ENCODE results near the gene CDK12.
"Not testable (repeated sequence)": the region's sequence is repeated elsewhere in the genome, so short reads cannot be mapped to it uniquely, and the experiment has no call there.

The CDK12 gene

DNA sequence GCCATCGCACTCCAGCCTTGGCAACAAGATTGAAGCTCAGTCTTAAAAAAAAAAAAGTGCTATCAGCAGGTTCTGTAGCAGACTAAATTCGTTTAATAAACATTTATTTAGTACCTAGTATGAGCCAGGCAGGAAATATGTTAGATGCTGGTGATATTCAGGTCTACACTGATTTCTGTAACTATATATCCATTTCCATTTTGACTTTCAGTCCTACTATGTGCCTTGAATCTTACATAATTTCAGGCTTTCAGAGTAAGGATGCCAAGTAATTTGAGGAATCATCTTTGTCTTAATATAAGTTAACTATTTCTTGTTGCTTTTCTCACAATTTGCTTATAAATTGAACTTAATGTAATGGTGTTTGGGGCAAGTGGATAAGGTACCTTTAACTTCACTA, 46.2 kb downstream of the CDK12 start:
- DNase-seq (ENCODE audit: low spot score), result no peak

DNA sequence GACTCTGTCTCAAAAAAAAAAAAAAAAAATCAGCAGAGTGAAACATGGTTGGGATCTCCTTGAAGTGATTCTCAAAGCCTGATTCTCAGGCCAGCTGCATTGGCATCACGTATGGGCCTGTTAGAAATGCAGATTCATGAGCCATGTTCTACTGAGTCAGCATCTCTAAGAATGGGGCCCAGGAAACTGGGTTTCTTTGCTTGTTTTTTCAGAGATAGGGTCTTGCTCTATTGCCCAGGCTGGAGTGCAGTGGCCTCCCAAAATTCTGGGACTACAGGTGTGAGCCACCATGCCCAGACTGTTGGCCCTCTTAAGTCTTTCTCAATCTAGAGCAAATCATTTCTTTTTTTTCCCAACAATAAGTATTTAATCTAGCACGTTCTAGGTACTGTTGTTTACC, 47.7 kb downstream of the CDK12 start:
- no peak for DNase-seq (ENCODE audit: low spot score)

- no peak for DNase-seq (ENCODE audit: low spot score)
Observed at GRCh38 chr17:39513309-39513708, 52.0 kb downstream of the CDK12 start.

DNA sequence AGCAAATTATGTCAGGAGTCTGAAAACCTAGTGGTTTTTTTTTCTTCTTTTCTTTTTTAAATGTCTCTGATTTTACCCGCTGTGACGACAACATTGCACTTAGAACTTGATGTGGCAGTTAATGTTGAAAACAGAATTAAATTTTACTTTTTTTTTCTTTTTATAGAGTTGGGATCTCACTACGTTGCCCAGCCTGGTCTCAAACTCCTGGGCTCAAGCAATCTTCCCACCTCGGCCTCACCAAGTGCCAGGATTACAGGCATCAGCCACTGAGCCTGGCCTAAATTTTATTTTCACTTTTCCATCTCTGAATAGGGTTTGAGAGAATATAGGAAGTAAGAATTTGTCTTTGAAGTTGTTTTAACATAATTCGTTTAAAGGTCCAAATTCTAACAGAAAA, 52.6 kb downstream of the CDK12 start:
- no peak for DNase-seq (ENCODE audit: low spot score)

GRCh38 chr17:39517224-39517623, 55.9 kb downstream of the CDK12 start:
- no peak for DNase-seq (ENCODE audit: low spot score)

DNA sequence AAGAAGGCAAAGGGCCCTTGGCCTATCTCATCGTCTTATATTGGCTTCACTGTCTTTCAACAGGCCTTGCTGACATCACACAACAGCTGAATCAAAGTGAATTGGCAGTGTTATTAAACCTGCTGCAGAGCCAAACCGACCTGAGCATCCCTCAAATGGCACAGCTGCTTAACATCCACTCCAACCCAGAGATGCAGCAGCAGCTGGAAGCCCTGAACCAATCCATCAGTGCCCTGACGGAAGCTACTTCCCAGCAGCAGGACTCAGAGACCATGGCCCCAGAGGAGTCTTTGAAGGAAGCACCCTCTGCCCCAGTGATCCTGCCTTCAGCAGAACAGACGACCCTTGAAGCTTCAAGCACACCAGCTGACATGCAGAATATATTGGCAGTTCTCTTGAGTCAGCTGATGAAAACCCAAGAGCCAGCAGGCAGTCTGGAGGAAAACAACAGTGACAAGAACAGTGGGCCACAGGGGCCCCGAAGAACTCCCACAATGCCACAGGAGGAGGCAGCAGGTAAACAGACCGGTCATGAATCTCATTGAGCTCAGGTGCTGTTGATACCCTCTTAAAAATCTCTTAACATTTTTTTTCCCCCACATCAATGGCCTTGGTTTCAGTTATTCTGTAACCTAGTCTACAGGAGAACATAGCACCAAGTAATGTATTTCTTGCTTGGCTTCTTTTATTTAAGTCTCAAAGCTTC, 64.7 kb downstream of the CDK12 start:
- DNase-seq (ENCODE audit: low spot score), result no peak

- peak; percentile 10 for DNase-seq (ENCODE audit: low spot score)
Observed at GRCh38 chr17:39527220-39527813, 66.0 kb downstream of the CDK12 start.

- DNase-seq (ENCODE audit: low spot score), result no peak
Observed at GRCh38 chr17:39529455-39529854, 68.2 kb downstream of the CDK12 start.

DNA sequence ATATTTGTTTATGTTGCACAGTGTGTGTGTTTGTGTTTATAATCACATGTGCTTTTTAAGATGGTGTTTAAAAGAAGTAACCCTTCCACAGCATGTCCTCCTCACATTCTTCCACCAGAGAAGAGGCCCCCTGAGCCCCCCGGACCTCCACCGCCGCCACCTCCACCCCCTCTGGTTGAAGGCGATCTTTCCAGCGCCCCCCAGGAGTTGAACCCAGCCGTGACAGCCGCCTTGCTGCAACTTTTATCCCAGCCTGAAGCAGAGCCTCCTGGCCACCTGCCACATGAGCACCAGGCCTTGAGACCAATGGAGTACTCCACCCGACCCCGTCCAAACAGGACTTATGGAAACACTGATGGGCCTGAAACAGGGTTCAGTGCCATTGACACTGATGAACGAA, 69.2 kb downstream of the CDK12 start:
- no peak for DNase-seq (ENCODE audit: low spot score)

- DNase-seq (ENCODE audit: low spot score), result no peak
Observed at GRCh38 chr17:39531252-39531651, 70.0 kb downstream of the CDK12 start.

DNA sequence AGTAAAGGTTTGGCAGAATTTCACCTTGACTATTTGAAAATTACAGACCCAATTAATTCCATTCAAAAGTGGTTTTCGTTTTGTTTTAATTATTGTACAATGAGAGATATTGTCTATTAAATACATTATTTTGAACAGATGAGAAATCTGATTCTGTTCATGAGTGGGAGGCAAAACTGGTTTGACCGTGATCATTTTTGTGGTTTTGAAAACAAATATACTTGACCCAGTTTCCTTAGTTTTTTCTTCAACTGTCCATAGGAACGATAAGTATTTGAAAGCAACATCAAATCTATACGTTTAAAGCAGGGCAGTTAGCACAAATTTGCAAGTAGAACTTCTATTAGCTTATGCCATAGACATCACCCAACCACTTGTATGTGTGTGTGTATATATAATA, 72.6 kb downstream of the CDK12 start:
- DNase-seq (ENCODE audit: low spot score), result no peak

GRCh38 chr17:39534768-39535405, 73.6 kb downstream of the CDK12 start:
- no peak for DNase-seq (ENCODE audit: low spot score)

DNA sequence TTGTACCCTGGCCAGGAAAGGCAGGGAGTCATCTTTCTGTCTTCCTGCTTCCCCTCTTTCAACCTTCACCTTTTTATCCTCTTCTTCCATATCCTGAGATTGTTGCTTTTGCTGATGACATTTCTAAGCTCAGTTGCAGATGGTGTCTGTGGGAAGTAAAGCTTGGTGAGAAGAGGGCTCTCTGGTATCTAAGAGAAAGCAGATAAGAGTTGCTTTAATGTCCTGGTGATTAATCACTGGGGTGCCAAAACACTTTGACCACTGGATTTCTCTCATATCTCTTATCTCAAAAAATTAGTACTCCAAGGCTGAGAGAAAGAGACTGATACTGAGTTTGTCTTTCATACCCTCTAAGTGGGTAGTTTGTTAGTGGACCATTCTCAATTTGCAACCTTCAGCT, 75.2 kb downstream of the CDK12 start:
- no peak for DNase-seq (ENCODE audit: low spot score)

DNA sequence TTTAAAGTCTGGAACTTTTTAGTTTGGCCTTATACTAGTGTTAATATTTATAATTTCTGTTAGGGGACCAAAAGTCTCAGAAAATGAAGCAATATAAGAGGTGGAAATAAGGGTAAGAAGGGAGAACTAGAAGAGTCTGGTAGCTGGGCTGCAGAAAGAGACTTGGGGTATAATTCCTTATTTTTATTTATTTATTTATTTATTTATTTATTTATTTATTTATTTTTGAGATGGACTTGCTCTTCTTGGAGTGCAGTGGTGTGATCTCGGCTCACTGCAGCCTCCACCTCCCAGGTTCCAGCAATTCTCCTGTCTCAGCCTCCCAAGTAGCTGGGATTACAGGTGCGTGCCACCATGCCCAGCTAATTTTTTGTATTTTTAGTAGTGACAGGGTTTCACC, 76.1 kb downstream of the CDK12 start:
- DNase-seq (ENCODE audit: low spot score), result not testable (repeated sequence)

DNA sequence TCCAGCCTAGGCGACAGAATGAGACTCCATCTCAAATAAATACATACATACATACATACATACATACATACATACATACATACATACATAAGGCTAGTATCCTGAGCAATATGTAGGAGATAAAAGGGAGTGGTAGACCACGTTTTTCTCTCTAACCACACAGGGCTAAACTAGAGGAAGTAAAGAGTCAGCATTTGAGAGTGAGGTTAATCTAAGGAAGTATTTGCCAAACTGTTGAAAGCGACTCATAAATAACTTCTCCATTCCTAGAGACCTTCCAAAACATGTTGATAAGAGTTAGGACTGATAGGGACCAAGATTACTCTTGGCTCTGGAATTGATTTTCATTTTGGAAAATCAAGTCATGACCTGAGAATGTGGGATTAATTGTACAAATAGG, 77.6 kb downstream of the CDK12 start:
- DNase-seq (ENCODE audit: low spot score), result peak; percentile 8

- no peak for DNase-seq (ENCODE audit: low spot score)
Observed at GRCh38 chr17:39540611-39541010, 79.3 kb downstream of the CDK12 start.

DNA sequence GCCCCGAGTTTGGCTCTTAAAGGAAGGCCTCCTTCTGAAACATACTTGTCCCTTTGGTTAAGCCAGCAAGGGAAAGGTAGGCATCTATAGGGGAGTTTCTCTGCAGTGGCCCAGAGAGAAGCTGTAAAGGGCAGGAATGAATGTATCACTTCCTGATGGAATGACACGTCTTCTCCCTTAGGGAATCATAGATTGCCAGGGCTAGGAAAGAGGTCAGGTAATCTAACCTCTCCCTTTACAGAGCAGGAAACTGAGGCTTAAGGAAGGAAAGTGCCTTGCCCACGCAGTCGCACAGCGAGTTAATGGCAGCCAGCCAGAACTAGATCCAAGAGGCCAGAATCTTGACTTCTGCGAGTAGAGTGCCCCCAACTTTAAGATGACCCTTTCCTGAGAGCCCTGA, 80.4 kb downstream of the CDK12 start:
- DNase-seq (ENCODE audit: low spot score), result no peak

- no peak for DNase-seq (ENCODE audit: low spot score)
Observed at GRCh38 chr17:39543176-39543575, 81.9 kb downstream of the CDK12 start.

GRCh38 chr17:39543664-39544063, 82.4 kb downstream of the CDK12 start:
- no peak for DNase-seq (ENCODE audit: low spot score)

DNA sequence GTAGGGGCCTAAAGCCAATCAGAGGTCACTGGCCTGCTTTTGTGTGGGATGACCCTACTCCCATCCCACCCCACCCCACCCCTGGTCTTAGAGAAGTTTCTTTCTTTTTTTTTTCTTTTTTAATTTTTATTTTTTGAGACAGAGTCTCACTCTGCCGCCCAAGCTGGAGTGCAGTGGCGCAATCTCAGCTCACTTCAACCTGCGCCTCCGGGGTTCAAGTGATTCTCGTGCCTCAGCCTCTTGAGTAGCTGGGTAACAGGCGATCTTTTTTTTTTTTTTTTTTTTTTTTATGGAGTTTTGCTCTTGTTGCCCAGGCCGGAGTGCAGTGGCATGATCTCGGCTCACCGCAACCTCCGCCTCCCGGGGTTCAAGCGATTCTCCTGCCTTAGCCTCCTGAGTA, 83.1 kb downstream of the CDK12 start:
- not testable (repeated sequence) for DNase-seq (ENCODE audit: low spot score)

DNA sequence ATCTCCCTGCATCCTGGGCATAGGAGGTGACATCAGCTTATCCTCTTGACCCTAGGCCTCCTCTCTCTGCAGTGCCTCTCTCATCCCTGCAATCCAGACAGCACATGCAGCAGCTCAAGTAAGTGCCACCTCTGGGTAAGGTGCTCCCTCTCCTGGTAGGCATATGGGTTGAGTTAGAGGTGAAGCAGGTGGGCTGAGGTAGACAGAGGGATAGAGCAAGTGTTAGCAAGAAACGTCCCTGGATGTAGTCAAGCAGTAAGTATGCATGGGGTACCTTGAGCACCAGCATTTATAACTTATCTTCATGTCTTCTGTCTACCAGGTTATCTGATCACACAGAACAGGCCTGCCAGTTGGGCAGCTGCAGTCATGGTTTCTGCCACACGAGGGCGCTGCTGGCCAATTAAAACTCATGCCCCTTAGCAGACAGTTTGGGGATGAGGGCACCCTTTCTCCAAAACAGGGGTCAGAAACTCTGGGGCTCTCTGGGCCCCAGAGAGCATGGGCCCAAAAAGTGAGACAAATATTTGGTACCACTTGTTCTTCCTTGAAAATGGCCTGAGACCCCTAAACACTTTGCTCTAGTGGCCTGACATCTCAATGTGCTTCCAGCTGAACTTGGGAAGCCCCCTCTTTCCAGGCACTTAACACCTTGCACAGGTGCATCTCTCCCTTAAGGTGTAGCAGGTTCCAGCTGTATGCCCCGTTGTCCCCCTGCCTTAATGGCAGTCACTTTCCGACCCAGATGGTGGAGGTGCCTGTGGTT, 86.6 kb downstream of the CDK12 start:
- peak; percentile 77 for DNase-seq (ENCODE audit: low spot score)

DNA sequence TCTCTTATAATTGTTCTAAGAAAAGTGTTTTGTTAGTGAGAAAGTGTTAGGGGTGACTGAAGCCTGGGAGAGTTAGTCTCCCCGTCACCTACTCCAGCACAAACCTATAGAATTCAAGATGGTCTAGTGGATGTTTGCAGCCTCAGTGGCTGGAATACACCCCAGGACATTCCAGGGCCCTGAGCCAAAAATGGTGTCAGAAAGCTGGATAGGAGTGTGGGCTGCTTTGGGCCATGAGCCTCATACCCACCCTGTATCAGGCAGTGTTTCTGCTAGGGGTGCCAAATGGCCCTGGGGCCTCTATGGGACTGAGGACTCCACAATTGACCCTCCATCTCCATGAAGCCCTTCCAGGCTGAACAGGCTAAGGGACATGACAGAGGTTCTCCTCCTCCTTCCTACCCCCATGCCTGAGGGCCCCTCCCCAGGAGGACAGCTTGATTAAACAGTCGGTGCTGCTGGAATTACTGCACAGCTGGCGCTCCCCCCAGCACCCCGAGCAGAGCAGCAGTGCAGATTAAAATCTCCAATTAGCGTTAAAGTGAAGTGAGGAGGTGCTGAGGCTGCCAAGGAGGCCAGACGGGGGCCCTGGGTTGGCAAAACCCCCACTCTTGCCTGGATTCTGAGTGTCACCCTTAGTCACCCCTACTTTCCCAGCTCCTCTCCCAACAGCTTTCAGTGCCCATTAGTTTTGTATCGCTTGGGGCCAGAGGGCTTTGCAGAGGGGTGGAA, 87.4 kb downstream of the CDK12 start:
- no peak for DNase-seq (ENCODE audit: low spot score)

Measured in CD4-positive, alpha-beta T cell treated with Interleukin-15 for 4 hours (primary cell).